Activated T-helper 2 cell treated with anti-CD3 and anti-CD28 coated beads, Interferon-gamma antibody, Interleukin-2, Interleukin-4, amounts not matched to agents 10 μg/mL and 5 μg/mL and 100 μg/mL, durations not matched to agents 14 hours and 24 hours and 36 hours (primary cell): ENCODE results near the gene CACNA2D3. TPM values are rescaled to one million over a fixed set of nuclear protein-coding genes. Genes with fewer than 3 reads are reported as not detected.

ENCODE experiments used
- DNase-seq: peaks from one replicate; pipeline ENCODE4 v3.0.0; 2021; ENCODE audit warnings: low spot score
- H3K27ac Mint-ChIP-seq: one replicate; pipeline ENCODE4 v1.8.0; 2021; ENCODE audit warnings: mixed read lengths
- H3K27me3 Mint-ChIP-seq: one replicate; pipeline ENCODE4 v1.8.0; 2021; ENCODE audit warnings: low read depth, mixed read lengths
- H3K36me3 Mint-ChIP-seq: one replicate; pipeline ENCODE4 v1.8.0; 2021; ENCODE audit warnings: low read depth, mixed read lengths
- H3K4me1 Mint-ChIP-seq: one replicate; pipeline ENCODE4 v1.8.0; 2021; ENCODE audit warnings: low read depth, mixed read lengths
- H3K4me3 Mint-ChIP-seq: one replicate; pipeline ENCODE4 v1.8.0; 2021; ENCODE audit warnings: low read depth, mild to moderate bottlenecking, moderate library complexity, mixed read lengths
- H3K9me3 Mint-ChIP-seq: one replicate; pipeline ENCODE4 v1.8.0; 2021; ENCODE audit warnings: mixed read lengths
- intact Hi-C: fragments of 100-400 bp; cut with micrococcal nuclease; formaldehyde crosslinking; loops from one replicate; pipeline ENCODE4 v1.15.1; 2023
- total RNA-seq: library from RNA; stranded (reverse); gene quantifications from 2 replicates; pipeline ENCODE4 v1.2.3, GENCODE V29; 2022

Gene CACNA2D3
- total RNA-seq, 1 donor from 2014 or later, result not detected

DNA sequence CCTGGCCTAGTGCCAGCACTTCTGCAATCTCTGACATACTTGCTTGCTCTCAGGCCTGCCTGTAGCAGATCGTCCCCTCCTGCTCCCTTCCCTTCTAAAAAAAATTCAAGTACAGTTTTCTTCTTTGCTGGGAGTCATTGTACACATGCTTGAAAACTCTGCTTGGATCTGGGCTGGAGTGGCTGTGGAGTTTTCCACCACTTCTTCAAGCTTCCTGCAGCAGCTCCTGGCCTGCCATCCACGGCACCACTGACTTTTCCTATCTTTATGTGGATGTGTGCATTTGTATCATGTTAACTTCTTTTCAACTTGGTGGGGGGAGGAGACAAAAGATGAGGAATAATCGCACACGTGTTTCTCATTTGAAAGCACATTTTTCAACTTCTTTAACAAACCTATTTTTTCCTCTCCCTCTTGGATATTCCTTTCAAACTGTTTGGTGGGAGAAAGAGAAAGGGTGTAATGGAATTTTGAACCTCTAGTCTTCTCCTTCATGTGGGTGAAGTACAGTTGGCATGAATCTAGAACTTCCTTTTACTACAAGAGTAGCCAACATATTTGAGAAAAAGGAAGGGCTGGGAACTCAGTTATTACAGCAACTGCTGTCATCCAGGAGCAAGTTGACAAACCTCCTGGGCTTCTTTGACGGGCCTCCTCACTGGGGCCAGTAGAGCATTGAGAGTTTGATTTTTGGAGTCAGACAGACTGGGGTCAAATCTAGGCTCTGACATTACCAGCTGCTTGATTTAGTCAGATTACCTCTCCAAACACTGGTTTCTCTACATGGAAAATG is 866.7 kb downstream of the CACNA2D3 start:
- intact Hi-C loops, result no loop called here

DNA sequence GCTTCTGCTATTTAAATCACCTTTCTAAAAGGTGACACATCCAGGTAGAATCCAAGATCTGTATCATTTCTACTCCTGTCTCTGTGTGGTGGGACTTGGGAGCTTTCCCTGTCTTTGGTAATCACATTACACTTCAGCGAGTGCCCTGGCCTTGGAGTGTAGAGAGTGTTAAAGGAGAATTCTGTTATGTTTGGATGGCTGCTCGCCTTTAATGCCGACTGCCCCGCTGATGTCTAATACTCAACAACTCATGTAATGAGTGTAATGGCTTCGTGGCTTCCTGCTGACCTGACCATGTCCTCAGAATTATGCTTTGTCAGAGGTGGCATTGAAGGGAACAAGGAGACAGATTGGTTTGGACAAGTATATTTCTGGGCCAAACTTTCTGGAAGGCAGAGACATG is 871.8 kb downstream of the CACNA2D3 start:
- Mint-ChIP-seq H3K36me3 (no peaks in the 10 kb centered on the region), H3K9me3 (peaks cover 23% of the 10 kb centered on the region), H3K27ac (no peak overlapping the region), H3K4me3 (no peak overlapping the region), H3K4me1 (no peaks in the 10 kb centered on the region), H3K27me3 (no peaks in the 10 kb centered on the region)
- intact Hi-C loops, result no loop called here
- DNase-seq, result no peak

More for the DNA sequence above, 866.7 kb downstream of the CACNA2D3 start:
- Mint-ChIP-seq H3K27me3 (no peaks in the 10 kb centered on the region), H3K4me1 (no peaks in the 10 kb centered on the region), H3K9me3 (peaks cover 5% of the 10 kb centered on the region), H3K27ac (no peak overlapping the region), H3K4me3 (no peak overlapping the region), H3K36me3 (no peaks in the 10 kb centered on the region)
- DNase-seq, result no peak

GRCh38 chr3:54999159-54999558 is 876.8 kb downstream of the CACNA2D3 start:
- peaks cover 17% of the 10 kb centered on the region for H3K9me3 Mint-ChIP-seq
- H3K27me3 Mint-ChIP-seq, result no peaks in the 10 kb centered on the region
- H3K36me3 Mint-ChIP-seq, result no peaks in the 10 kb centered on the region
- DNase-seq, result no peak
- no peak overlapping the region for H3K4me3 Mint-ChIP-seq
- H3K27ac Mint-ChIP-seq, result no peak overlapping the region
- no peaks in the 10 kb centered on the region for H3K4me1 Mint-ChIP-seq
- intact Hi-C loops, result no loop called here

GRCh38 chr3:54999811-55000210 is 877.5 kb downstream of the CACNA2D3 start:
- intact Hi-C loops, result no loop called here
- DNase-seq, result no peak
- Mint-ChIP-seq H3K4me1 (no peaks in the 10 kb centered on the region), H3K4me3 (no peak overlapping the region), H3K27me3 (no peaks in the 10 kb centered on the region), H3K9me3 (peaks cover 14% of the 10 kb centered on the region), H3K36me3 (no peaks in the 10 kb centered on the region), H3K27ac (no peak overlapping the region)

DNA sequence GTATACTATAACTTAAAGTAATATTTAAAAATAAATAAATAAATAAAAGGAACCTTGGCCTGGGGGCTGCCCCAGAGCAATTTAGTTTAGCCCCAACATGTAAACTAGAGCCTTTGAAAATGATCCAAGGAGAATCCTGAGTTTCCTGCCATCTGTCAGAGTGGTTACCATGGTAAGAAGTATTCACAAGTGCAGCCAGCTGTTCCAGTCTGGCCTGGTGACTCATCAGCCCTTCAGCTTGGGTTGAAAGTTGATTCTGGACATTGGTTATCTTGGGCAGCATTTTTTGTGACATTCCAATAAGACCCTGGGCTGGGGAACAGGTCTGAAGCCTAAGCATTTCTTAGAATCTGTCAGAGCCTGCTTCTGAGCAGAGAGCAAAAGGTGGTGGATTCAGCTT is 878.2 kb downstream of the CACNA2D3 start:
- Mint-ChIP-seq H3K4me3 (no peak overlapping the region), H3K4me1 (no peaks in the 10 kb centered on the region), H3K27ac (no peak overlapping the region), H3K9me3 (peaks cover 13% of the 10 kb centered on the region), H3K36me3 (no peaks in the 10 kb centered on the region), H3K27me3 (no peaks in the 10 kb centered on the region)
- intact Hi-C loops, result no loop called here
- DNase-seq, result no peak

DNA sequence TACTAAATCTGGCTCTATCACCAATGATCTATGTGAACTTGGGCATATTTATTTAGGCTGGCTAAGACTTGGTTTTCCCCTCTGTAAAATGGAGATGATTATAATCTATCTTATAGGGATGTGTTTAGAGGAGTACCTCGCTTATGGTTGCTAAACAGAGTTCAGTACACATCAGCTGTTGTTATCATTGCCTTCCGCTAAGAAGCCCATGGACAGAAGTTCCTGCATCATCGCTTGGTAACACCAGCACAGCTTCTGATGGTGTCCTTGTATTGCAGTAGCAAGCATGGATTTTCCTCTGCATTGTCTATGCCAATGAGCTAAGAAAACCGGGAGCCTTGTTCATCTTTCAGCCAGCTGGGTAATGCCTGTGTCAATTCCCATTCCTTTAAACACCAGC is 878.6 kb downstream of the CACNA2D3 start:
- Mint-ChIP-seq H3K27ac (no peak overlapping the region), H3K4me1 (no peaks in the 10 kb centered on the region), H3K36me3 (no peaks in the 10 kb centered on the region), H3K27me3 (no peaks in the 10 kb centered on the region), H3K9me3 (peaks cover 9% of the 10 kb centered on the region), H3K4me3 (no peak overlapping the region)
- intact Hi-C loops, result no loop called here
- DNase-seq, result no peak

DNA sequence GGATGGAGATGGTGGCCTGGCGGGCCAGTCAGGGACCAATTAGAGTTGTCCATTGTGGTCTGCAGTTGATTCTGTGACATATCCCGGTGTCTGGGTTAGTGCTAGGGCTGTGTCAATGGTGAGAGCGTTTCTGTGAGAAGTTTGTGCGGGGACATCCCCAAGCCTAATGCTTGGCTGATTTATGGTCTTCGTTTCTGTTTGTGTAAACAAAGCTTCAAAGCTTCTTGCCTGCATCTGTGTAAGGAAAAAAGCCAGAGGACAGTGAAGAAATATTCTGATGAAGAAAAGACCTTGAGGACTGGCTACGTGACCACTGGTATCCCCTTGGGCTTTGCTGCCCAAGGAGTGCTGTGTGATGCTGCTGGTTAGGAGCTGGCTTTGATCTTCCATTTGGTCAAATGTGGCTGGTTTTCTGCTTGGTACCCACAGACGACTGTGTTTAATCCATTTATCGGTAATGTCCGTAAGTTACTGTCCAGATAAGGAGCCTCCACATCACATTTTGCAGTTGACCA is 880.1 kb downstream of the CACNA2D3 start:
- Mint-ChIP-seq H3K27ac (no peak overlapping the region), H3K4me1 (no peaks in the 10 kb centered on the region), H3K9me3 (no peaks in the 10 kb centered on the region), H3K27me3 (no peaks in the 10 kb centered on the region), H3K4me3 (no peak overlapping the region), H3K36me3 (no peaks in the 10 kb centered on the region)
- no peak for DNase-seq
- intact Hi-C loops, result no loop called here

DNA sequence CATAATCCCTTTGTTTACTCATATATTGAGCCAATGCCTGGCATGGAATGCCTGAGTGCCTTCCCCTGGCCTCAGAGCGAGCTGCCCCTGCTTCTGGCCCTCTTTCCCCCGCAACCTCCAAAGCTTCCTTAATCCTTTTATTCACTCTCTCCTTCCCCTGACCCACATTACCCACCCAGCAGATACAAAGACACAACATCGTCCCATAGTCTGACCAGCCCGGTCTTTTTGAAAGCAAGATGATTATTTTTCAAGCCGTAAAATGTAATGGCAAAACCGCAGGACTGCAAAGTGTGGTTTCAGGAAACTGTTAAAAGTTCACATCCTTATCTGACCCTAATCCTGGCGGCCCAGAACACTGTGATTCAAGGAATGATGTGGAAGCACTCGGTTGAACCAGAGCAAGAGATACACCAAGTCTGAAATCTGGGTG is 883.9 kb downstream of the CACNA2D3 start:
- H3K4me3 Mint-ChIP-seq, result no peak overlapping the region
- intact Hi-C loops, result no loop called here
- no peak overlapping the region for H3K27ac Mint-ChIP-seq
- DNase-seq, result no peak
- H3K4me1 Mint-ChIP-seq, result no peaks in the 10 kb centered on the region
- H3K36me3 Mint-ChIP-seq, result no peaks in the 10 kb centered on the region
- no peaks in the 10 kb centered on the region for H3K9me3 Mint-ChIP-seq
- no peaks in the 10 kb centered on the region for H3K27me3 Mint-ChIP-seq

DNA sequence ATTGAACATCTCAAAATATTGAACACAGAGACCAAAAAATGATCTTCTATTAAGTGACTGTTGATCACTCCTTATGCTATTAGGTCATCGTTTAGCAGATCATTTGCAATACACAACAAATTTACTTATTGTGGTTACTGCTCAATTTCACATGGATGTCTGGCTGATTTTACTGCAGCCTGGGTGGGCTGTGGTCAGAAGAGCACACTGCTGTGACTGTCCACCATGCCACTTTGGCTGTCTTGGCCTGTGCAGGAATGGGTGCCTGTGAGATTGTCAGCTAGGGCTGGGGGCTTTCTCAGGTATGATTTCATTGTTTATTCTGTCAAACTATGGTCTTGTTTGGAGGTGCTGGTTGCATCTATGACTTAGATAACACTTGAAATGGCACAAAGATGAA is 885.6 kb downstream of the CACNA2D3 start:
- intact Hi-C loops, result no loop called here
- Mint-ChIP-seq H3K36me3 (no peaks in the 10 kb centered on the region), H3K27me3 (no peaks in the 10 kb centered on the region)

GRCh38 chr3:55009372-55009771 is 887.0 kb downstream of the CACNA2D3 start:
- intact Hi-C loops, result no loop called here
- H3K4me3 Mint-ChIP-seq, result no peak overlapping the region

More for the DNA sequence above, 885.6 kb downstream of the CACNA2D3 start:
- H3K27ac Mint-ChIP-seq, result no peak overlapping the region
- H3K4me1 Mint-ChIP-seq, result no peaks in the 10 kb centered on the region
- no peak overlapping the region for H3K4me3 Mint-ChIP-seq
- no peak for DNase-seq
- no peaks in the 10 kb centered on the region for H3K9me3 Mint-ChIP-seq

DNA sequence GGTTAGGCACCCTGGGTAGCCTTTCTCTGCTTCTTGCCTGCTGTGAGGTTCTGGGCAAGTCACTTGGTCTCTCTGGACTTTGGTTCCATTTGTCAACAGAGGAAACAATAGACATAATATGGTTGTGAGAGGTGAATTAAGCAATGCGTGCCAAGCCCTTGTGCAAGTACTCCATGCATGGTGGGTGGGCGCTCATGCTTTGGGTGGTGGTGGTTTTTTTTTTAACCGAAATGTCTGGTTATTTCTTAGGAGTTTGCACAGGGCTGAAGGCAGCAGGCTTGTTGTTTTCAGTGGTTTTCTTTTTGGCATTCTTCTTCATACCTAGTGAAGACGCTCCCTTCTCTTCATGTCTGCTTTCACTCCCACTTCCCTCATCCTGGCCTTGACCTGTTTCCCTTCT is 889.7 kb downstream of the CACNA2D3 start:
- intact Hi-C loops, result no loop called here
- Mint-ChIP-seq H3K9me3 (no peaks in the 10 kb centered on the region), H3K4me3 (no peak overlapping the region), H3K4me1 (no peaks in the 10 kb centered on the region), H3K27me3 (no peaks in the 10 kb centered on the region), H3K27ac (no peak overlapping the region), H3K36me3 (no peaks in the 10 kb centered on the region)
- no peak for DNase-seq

More at GRCh38 chr3:55009372-55009771, 887.0 kb downstream of the CACNA2D3 start:
- Mint-ChIP-seq H3K36me3 (no peaks in the 10 kb centered on the region), H3K27me3 (no peaks in the 10 kb centered on the region), H3K9me3 (no peaks in the 10 kb centered on the region), H3K4me1 (no peaks in the 10 kb centered on the region), H3K27ac (no peak overlapping the region)
- no peak for DNase-seq

DNA sequence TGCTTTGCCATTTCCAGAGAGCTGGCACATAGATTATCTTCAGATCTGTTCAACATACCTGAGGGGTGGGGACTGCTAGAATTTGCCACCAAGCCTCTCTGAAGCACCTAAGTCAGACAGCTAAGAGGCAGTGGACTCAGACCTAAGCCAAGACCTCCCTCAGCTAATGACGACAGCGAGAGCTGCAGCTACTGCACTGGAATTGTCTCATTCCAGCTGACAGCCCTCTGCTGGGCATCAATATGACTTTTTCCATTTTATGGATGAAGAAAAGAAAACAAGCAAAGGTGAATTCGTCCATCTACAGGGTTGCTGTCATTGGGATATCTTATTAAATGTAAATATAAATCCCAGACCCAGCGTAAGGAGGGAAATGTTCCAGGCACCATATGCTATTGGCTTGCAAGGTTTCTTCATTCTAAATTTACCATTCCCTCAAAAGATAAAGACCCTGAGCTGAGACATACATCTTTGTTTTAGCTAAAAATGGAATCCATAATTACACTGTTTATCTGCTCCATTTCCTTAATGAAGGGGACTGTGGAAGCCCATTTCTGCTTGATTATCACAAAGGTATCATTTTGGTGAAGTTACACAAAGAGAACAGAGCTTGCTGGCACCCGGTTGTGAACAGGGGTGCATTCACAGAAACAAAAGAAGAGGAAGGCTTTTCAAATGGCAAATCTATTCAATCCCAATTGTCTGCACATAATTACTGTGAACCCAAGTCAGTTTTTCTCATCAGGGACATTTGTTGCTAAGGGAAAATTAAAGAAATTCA is 891.0 kb downstream of the CACNA2D3 start:
- no peak for DNase-seq

DNA sequence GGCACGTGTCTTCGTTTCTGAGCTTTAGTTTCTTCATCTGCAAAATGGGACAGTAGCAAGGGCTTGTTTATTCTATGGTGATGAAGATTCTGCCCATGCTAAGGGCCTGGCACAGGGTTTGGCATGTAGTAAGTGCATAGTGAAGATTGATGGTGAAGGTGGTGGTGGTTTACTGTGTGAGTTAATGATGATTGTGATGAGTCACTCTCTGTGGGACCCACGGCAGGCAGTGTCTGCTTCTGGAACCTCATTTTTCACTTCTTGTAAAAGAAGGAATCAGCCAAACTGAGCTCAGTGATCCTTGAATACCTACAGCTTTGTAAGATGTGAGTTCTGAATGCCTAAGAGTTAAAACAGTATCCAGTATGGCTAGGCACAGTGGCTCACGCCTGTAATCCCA is 891.7 kb downstream of the CACNA2D3 start:
- no peaks in the 10 kb centered on the region for H3K27me3 Mint-ChIP-seq
- no peak for DNase-seq
- H3K27ac Mint-ChIP-seq, result no peak overlapping the region
- H3K4me1 Mint-ChIP-seq, result no peaks in the 10 kb centered on the region
- H3K9me3 Mint-ChIP-seq, result no peaks in the 10 kb centered on the region
- intact Hi-C loops, result no loop called here
- no peak overlapping the region for H3K4me3 Mint-ChIP-seq
- no peaks in the 10 kb centered on the region for H3K36me3 Mint-ChIP-seq

More for the DNA sequence above, 891.0 kb downstream of the CACNA2D3 start:
- H3K4me1 Mint-ChIP-seq, result no peaks in the 10 kb centered on the region
- intact Hi-C loops, result no loop called here
- no peak overlapping the region for H3K27ac Mint-ChIP-seq
- no peaks in the 10 kb centered on the region for H3K27me3 Mint-ChIP-seq
- H3K9me3 Mint-ChIP-seq, result no peaks in the 10 kb centered on the region
- no peak overlapping the region for H3K4me3 Mint-ChIP-seq
- H3K36me3 Mint-ChIP-seq, result no peaks in the 10 kb centered on the region
